Body of pancreas (tissue), 4 donors: Measurements from ENCODE around the gene TBX1. TPM values are rescaled to one million over a fixed set of nuclear protein-coding genes. Genes with fewer than 3 reads are reported as not detected.
"Not testable (repeated sequence)": the region's sequence is repeated elsewhere in the genome, so short reads cannot be mapped to it uniquely, and the experiment has no call there.

ENCODE experiments used
- ATAC-seq: fragments of 150-250 bp; one replicate; pipeline ENCODE4 v1.9.1; 2016
- DNase-seq, 4 donors: peaks; one replicate each; pipeline ENCODE4 v3.0.0-alpha.2; 2019
- H3K27ac ChIP-seq, 4 donors: fragments of 200-600 bp; sonication (generic); 1 replicate in 3 of 4; 2 replicates in 1 of 4; pipeline versions ENCODE4 v1.5.1 to v1.6.1; 2016 to 2019; ENCODE audit warnings: mild to moderate bottlenecking in 1 of 4, mixed read lengths in 1 of 4, moderate library complexity in 1 of 4
- H3K27me3 ChIP-seq, 2 donors: fragments of 200-600 bp; sonication (generic); one replicate each; pipeline ENCODE4 v1.6.0; 2016; ENCODE audit warnings: mild to moderate bottlenecking in 1 of 2
- H3K36me3 ChIP-seq, 2 donors: fragments of 200-600 bp; sonication (generic); replicated peaks in 1 of 2; 2 replicates each; pipeline ENCODE4 v1.5.1; 2016; ENCODE audit warnings: low read depth in 2 of 2; ENCODE audit not compliant: insufficient read depth in 1 of 2
- H3K4me1 ChIP-seq: fragments of 200-600 bp; sonication (generic); one replicate; pipeline ENCODE4 v1.6.0; 2016
- H3K4me3 ChIP-seq, 2 donors: fragments of 200-600 bp; sonication (generic); 1 replicate in 1 of 2; 2 replicates in 1 of 2; pipeline ENCODE4 v1.5.1; 2016 to 2019
- H3K9me3 ChIP-seq, 3 donors: fragments of 200-600 bp; sonication (generic); 1 replicate in 2 of 3; 2 replicates in 1 of 3; pipeline ENCODE4 v1.5.1; 2016
- POLR2A ChIP-seq, 3 donors: fragments of 450-650 bp; IDR thresholded peaks; one replicate each; pipeline ENCODE4 v1.6.1; 2016; ENCODE audit warnings: antibody characterized with exemption in 3 of 3, mild to moderate bottlenecking in 2 of 3
- WGBS, 2 donors: methylation state at CpG; one replicate each; pipeline ENCODE4 v1.1.5; 2017; 5-methylcytosine and 5-hydroxymethylcytosine counted together
- intact Hi-C: fragments of 100-400 bp; cut with DNase I; formaldehyde crosslinking; loops from one replicate; pipeline ENCODE4 v1.15.1; 2023
- total RNA-seq, 2 donors: library from RNA; depleted of rRNA; stranded (reverse); fragments of >200 nt; gene quantifications; one replicate each; pipeline ENCODE4 v1.1.0, GENCODE V29; 2016
- TF ChIP-seq, protein P1 (sequence below), 7 experiments: fragments of 450-650 bp in 4 of 7; fragments of 200-600 bp in 3 of 7; sonication (generic) in 3 of 7; IDR thresholded peaks; one replicate each; pipeline ENCODE4 v1.5.1; 2016 to 2019; ENCODE audit warnings: antibody characterized with exemption in 7 of 7

Gene TBX1
- total RNA-seq, 2 donors from 2014 or later, result 1.0 TPM; not detected in 1

DNA sequence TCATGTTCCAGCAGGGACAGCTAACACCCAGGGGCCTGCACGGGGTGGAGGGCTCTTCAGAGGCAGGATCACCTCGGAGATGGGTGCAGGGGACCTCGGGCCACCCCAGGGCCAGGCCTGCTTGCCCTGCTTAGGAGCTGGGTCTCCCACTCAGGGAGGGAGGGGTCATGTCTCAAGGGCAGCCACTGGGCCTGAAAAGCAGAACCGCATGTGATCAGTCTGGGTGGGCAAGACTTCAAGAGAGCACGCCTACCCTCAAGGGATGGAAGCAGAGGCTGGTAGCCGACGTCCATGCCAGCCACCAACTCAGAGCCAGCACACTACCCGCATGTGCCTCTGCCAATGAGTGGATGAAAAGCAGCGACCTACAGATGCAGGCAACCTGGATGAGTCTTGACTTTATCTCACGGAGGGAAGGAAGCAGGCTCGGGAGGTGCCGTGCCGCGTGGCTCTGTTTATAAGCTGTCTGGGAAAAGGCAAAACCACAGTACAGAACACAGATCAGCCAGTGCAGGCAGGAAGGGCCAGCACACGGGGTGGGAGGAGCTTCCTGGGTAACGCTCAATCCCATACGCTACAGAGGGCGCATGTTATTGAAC is 16.0 kb downstream of the TBX1 start:
- no peaks in the 10 kb centered on the region for H3K27me3 ChIP-seq
- ATAC-seq, result no peak
- WGBS, 2 donors, result 34 to 45% methylated on average over 10 to 18 of the region's 18 CpGs

DNA sequence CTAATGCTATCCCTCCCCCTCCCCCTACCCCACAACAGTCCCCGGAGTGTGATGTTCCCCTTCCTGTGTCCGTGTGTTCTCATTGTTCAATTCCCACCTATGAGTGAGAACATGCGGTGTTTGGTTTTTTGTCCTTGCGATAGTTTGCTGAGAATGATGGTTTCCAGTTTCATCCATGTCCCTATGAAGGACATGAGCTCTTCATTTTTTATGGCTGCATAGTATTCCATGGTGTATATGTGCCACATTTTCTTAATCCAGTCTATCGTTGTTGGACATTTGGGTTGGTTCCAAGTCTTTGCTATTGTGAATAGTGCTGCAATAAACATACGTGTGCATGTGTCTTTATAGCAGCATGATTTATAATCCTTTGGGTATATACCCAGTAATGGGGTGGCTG is 16.6 kb downstream of the TBX1 start:
- H3K4me3 ChIP-seq, H3K4me1 ChIP-seq, intact Hi-C loops, H3K27me3 ChIP-seq, DNase-seq, H3K36me3 ChIP-seq, H3K9me3 ChIP-seq, ATAC-seq, H3K27ac ChIP-seq: not testable (repeated sequence)
- 84 to 89% methylated on average over 6 of the region's 6 CpGs for WGBS, 2 donors

More for the DNA sequence above, 16.0 kb downstream of the TBX1 start:
- H3K9me3 ChIP-seq, result no peaks in the 10 kb centered on the region
- intact Hi-C loops, result no loop called here
- no peak overlapping the region for H3K4me3 ChIP-seq
- TF ChIP-seq, protein P1, sequence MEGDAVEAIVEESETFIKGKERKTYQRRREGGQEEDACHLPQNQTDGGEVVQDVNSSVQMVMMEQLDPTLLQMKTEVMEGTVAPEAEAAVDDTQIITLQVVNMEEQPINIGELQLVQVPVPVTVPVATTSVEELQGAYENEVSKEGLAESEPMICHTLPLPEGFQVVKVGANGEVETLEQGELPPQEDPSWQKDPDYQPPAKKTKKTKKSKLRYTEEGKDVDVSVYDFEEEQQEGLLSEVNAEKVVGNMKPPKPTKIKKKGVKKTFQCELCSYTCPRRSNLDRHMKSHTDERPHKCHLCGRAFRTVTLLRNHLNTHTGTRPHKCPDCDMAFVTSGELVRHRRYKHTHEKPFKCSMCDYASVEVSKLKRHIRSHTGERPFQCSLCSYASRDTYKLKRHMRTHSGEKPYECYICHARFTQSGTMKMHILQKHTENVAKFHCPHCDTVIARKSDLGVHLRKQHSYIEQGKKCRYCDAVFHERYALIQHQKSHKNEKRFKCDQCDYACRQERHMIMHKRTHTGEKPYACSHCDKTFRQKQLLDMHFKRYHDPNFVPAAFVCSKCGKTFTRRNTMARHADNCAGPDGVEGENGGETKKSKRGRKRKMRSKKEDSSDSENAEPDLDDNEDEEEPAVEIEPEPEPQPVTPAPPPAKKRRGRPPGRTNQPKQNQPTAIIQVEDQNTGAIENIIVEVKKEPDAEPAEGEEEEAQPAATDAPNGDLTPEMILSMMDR (IDR thresholded peaks at IDR 0.05), result no peak
- no peak for TF ChIP-seq POLR2A (IDR thresholded peaks at IDR 0.05)
- H3K36me3 ChIP-seq, result no peaks in the 10 kb centered on the region
- DNase-seq, result no peak
- H3K27ac ChIP-seq, result no peak overlapping the region
- H3K4me1 ChIP-seq, result no peaks in the 10 kb centered on the region

DNA sequence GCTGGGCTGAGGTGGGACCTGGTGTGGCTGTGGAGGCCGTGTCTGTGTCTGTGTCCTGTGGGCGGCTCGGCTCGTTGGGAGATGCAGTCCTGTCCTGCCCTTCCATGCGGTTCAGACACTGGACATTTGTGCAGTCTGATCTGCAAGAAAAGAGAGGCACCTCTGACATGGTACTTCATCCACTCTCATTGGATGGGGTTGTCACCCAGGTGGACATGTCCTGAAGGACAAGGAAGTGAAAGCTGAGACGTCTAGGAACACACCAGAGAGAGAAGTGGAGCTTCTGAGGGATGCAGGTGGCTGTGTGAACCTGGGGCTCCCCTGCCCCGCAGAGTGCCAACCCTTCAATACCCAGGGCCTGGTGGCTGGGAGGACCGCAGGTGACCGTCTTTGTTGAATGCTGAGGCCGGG is 18.4 kb downstream of the TBX1 start:
- H3K36me3 ChIP-seq, result no peaks in the 10 kb centered on the region
- no peak for ATAC-seq
- TF ChIP-seq, protein P1 (IDR thresholded peaks at IDR 0.05), result no peak
- TF ChIP-seq POLR2A (IDR thresholded peaks at IDR 0.05), result no peak
- WGBS, 2 donors, result 69 to 70% methylated on average over 6 to 10 of the region's 10 CpGs
- H3K27me3 ChIP-seq, result peaks cover 0 to 5% of the 10 kb centered on the region in 2 donors
- no peak overlapping the region for H3K27ac ChIP-seq
- DNase-seq, result no peak
- H3K4me3 ChIP-seq, result no peak overlapping the region
- intact Hi-C loops, result no loop called here
- no peaks in the 10 kb centered on the region for H3K9me3 ChIP-seq
- H3K4me1 ChIP-seq, result no peaks in the 10 kb centered on the region

DNA sequence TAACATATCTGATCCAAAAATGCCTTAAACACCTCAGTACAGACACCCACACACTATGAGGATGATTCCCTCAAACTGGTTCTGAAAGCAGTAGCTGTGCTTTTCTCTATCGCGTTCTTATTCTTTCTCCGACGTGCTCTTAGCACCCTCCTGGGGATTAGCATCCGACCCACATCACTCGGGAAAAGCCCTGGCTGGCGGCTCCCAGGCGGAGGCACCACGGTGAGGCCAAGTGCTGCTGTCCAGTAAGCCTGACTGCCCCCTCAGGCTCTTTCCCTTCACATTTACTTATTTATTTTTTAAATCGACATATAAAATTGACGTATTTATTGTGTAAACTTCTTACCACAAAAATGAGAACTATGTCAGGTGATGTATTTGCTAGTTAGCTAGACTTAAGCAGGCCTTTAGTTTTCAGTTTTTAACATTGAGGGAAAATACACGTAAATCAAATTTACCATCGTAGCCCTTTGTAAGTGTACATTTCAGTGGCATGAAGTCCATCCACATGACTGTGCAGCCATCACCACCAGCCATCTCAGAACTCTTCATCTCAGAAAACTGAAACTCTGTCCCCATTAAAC is 19.2 kb downstream of the TBX1 start:
- Histone ChIP-seq H3K36me3 (no peaks in the 10 kb centered on the region), H3K4me1 (no peaks in the 10 kb centered on the region), H3K9me3 (no peaks in the 10 kb centered on the region), H3K4me3 (no peak overlapping the region), H3K27me3 (peaks cover 0 to 5% of the 10 kb centered on the region in 2 donors), H3K27ac (no peak overlapping the region)
- ATAC-seq (no peak), DNase-seq (no peak)
- WGBS, 2 donors, result 49 to 53% methylated on average over 13 of the region's 13 CpGs
- TF ChIP-seq, protein P1 (IDR thresholded peaks at IDR 0.05), result no peak
- TF ChIP-seq POLR2A (IDR thresholded peaks at IDR 0.05), result no peak
- intact Hi-C loops, result no loop called here

DNA sequence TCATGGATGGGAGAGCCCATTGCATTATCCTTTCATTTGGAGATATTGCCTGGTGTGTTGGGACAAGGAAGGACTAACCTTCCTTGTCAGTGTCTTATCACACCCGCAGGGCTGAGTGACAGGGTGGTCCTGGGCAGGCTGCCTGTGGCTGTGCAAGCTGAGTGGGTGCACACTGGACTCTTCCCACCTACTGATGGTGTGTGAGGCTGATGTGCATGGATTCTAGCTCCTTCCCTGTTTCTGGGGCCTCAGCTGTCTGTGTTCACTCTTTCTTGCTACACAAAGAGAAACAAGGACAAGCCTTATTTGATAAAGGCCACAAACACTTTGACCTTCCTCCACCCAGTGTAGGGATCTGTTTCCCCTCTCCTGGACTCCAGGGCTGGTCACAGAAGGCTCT is 22.0 kb downstream of the TBX1 start:
- Histone ChIP-seq H3K27ac (no peak overlapping the region), H3K27me3 (peaks cover 0 to 5% of the 10 kb centered on the region in 2 donors), H3K9me3 (no peaks in the 10 kb centered on the region), H3K4me1 (no peaks in the 10 kb centered on the region), H3K4me3 (no peak overlapping the region), H3K36me3 (no peaks in the 10 kb centered on the region)
- intact Hi-C loops, result no loop called here
- 85 to 88% methylated on average over 1 of the region's 1 CpG for WGBS, 2 donors
- ATAC-seq (no peak), DNase-seq (no peak)
- TF ChIP-seq POLR2A (IDR thresholded peaks at IDR 0.05), result no peak
- TF ChIP-seq, protein P1 (IDR thresholded peaks at IDR 0.05), result no peak
